IPS DF 6.9 (cell line): ENCODE results near the gene RIPOR2.

Experiments used
- DNase-seq: peaks from one replicate; pipeline ENCODE4 v3.0.0-alpha.2; 2013; ENCODE audit warnings: low read depth, low spot score
- H3K27ac ChIP-seq: one replicate; pipeline ENCODE4 v1.5.1; 2013; ENCODE audit warnings: low read length, control low read depth
- H3K27me3 ChIP-seq: 2 replicates; pipeline ENCODE4 v1.6.1; 2013; ENCODE audit warnings: mild to moderate bottlenecking, low read length; ENCODE audit not compliant: control insufficient read depth, insufficient read depth
- H3K36me3 ChIP-seq: 2 replicates; pipeline ENCODE4 v1.6.1; 2013; ENCODE audit warnings: low read length; ENCODE audit not compliant: control insufficient read depth, insufficient read depth
- H3K4me1 ChIP-seq: 2 replicates; pipeline ENCODE4 v1.6.1; 2013; ENCODE audit warnings: low read length; ENCODE audit not compliant: control insufficient read depth, insufficient read depth
- H3K4me3 ChIP-seq: 2 replicates; pipeline ENCODE4 v1.5.1; 2013; ENCODE audit warnings: mild to moderate bottlenecking, low read length
- H3K9me3 ChIP-seq: 2 replicates; pipeline ENCODE4 v1.6.1; 2013; ENCODE audit warnings: low read length, inconsistent platforms; ENCODE audit not compliant: control insufficient read depth, insufficient read depth
- WGBS: extraction: QIAGEN DNeasy Blood & Tissue Kit; methylation state at CpG from one replicate; pipeline ENCODE4 v1.1.7; 2013; ENCODE audit warnings: mixed read lengths, missing lambda C conversion rate; ENCODE audit not compliant: insufficient read length, insufficient coverage; 5-methylcytosine and 5-hydroxymethylcytosine counted together

RIPOR2 gene

DNA sequence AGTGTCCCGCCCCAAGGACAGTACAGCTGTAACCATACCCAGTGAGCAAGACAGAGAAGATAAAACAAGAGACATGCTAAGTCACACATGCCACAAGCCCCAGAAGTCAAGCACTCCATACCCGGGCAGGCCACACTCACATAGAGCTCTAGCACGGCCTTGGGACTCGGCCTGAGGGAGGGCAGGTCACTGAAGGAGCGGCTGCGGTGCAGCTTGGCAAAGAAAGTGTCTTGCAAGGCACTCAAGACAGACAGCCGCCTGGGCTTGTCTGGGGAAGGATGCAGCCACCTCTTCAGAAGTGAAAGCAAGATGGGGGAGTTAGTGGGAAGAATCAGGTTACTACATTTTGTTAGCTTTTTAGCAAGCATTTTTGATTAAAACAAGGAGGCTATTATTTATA is 88.4 kb downstream of the RIPOR2 start:
- Histone ChIP-seq H3K9me3 (no peaks in the 10 kb centered on the region), H3K27me3 (no peaks in the 10 kb centered on the region), H3K36me3 (no peaks in the 10 kb centered on the region), H3K4me3 (no peak overlapping the region), H3K4me1 (no peaks in the 10 kb centered on the region; the same call in 1 of the 2 replicates), H3K27ac (no peak overlapping the region)
- no peak for DNase-seq
- no CpG with 5 or more reads among the region's 7 CpGs for WGBS

DNA sequence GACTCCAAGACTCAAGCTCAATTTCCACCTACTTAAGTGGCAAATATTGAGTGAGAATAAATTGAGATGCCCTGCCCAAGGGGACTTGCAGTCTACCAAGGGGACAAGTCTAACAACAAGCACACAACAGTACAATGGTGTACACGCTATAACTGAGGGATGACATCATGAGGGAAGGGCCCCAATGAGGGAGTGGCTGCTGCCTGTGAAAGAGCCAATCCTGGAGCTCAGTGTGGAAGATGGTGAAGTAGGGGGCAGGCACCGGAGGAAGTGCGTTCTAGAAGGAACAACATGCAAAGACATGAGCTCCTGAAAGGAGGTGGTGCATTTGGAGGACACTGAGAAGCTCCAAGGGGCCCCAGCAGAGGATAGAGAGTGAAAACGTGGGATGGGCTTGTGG is 90.2 kb downstream of the RIPOR2 start:
- H3K9me3 ChIP-seq, result no peaks in the 10 kb centered on the region
- H3K36me3 ChIP-seq, result no peaks in the 10 kb centered on the region
- DNase-seq, result no peak
- H3K4me1 ChIP-seq, result no peaks in the 10 kb centered on the region; the same call in 1 of the 2 replicates
- H3K27ac ChIP-seq, result no peak overlapping the region
- no CpG with 5 or more reads among the region's 4 CpGs for WGBS
- no peak overlapping the region for H3K4me3 ChIP-seq
- no peaks in the 10 kb centered on the region for H3K27me3 ChIP-seq

GRCh38 chr6:24844903-24845302 is 90.9 kb downstream of the RIPOR2 start:
- Histone ChIP-seq H3K36me3 (no peaks in the 10 kb centered on the region), H3K27me3 (no peaks in the 10 kb centered on the region), H3K9me3 (no peaks in the 10 kb centered on the region), H3K4me3 (no peak overlapping the region), H3K4me1 (no peaks in the 10 kb centered on the region; the same call in 1 of the 2 replicates), H3K27ac (no peak overlapping the region)
- WGBS, result no CpG with 5 or more reads among the region's 6 CpGs
- DNase-seq, result no peak

GRCh38 chr6:24844061-24844460 is 91.7 kb downstream of the RIPOR2 start:
- Histone ChIP-seq H3K36me3 (no peaks in the 10 kb centered on the region), H3K4me1 (no peaks in the 10 kb centered on the region; the same call in 1 of the 2 replicates), H3K4me3 (no peak overlapping the region), H3K9me3 (no peaks in the 10 kb centered on the region), H3K27me3 (no peaks in the 10 kb centered on the region), H3K27ac (no peak overlapping the region)
- no CpG with 5 or more reads among the region's 1 CpG for WGBS
- no peak for DNase-seq

DNA sequence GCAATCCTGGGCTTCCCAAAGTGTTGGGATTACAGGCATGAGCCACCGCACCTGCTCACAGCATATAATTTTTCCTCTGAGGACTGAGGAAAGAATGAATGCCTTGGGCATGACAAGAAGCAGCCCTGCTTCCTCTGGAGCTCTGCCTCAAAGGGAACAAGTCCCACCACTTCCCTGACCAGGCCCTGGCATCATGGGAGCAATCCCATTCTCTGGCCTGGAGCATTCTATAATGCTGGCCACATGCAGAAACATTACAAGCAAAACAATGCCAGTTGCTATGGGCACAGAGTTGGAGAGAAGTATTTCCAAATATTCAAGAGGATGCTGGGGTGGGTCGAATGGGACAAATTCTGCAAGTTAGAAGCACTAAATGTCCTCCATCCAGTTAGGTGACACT is 95.6 kb downstream of the RIPOR2 start:
- Histone ChIP-seq H3K9me3 (no peaks in the 10 kb centered on the region), H3K27ac (no peak overlapping the region), H3K36me3 (no peaks in the 10 kb centered on the region), H3K4me3 (no peak overlapping the region), H3K27me3 (no peaks in the 10 kb centered on the region), H3K4me1 (no peaks in the 10 kb centered on the region; the same call in 1 of the 2 replicates)
- DNase-seq, result no peak
- WGBS, result no CpG with 5 or more reads among the region's 2 CpGs

DNA sequence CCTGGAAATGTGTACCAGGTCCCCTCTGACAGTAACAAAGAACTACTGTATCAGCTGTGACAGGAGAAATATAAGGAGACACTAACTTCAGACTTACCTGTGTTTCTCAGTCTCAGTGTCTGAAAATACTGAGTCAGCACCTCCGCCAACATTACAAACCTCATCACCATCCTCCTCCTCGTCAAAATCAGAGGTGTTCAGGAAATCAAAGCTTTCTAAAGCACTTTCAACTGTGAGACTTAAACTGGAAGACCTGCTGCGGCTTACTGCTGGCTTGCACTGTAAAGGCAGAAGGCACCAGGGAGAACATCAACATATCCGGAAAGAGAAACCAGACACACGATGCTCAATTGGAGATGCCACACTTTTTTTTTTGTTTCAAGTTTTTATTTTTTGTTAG is 96.8 kb downstream of the RIPOR2 start:
- Histone ChIP-seq H3K36me3 (no peaks in the 10 kb centered on the region), H3K27ac (no peak overlapping the region)
- WGBS, result no CpG with 5 or more reads among the region's 5 CpGs

DNA sequence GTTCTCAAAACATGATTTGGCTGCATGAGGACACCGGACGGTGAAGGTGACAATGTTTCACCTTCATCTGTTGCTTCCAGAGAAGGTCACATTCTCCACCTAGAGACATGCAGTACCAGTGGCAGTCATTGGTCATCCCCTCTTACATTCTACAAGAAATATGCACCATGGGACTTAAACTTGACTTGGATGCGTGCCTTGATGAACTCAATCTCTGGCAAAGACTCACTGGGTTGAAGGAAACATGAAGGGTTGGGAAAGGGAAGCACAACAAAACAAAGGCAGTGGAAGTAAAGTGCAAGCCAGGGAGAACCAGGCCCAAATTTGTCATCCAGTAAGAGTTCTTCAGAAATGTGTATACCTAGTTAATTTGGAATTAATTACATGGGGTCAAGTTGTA is 97.7 kb downstream of the RIPOR2 start:
- WGBS, result no CpG with 5 or more reads among the region's 3 CpGs
- no peak for DNase-seq
- Histone ChIP-seq H3K9me3 (no peaks in the 10 kb centered on the region), H3K36me3 (no peaks in the 10 kb centered on the region), H3K4me1 (no peaks in the 10 kb centered on the region), H3K27me3 (no peaks in the 10 kb centered on the region), H3K27ac (no peak overlapping the region), H3K4me3 (no peak overlapping the region)

More for the DNA sequence above, 96.8 kb downstream of the RIPOR2 start:
- H3K4me3 ChIP-seq, result no peak overlapping the region
- H3K4me1 ChIP-seq, result no peaks in the 10 kb centered on the region; the same call in 1 of the 2 replicates
- no peaks in the 10 kb centered on the region for H3K27me3 ChIP-seq
- DNase-seq, result no peak
- no peaks in the 10 kb centered on the region for H3K9me3 ChIP-seq

DNA sequence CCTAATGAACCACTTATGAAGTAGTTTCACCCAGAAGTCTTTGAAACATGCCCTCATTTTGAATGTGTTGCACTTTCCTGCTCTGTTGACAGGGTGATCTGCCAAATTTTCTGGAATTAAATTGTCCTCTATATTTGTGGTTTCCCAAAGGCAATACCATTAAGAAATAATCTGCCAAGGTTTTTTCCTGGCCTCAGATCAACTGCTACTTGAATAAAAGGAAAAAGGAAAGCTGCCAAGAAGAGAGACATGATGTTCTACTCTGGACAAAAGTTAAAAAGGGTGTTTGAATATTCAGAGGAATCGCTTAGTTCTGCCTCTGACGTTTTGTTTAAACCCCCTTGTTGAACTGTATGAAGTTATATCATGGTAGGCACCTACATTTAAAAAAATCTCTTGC is 99.7 kb downstream of the RIPOR2 start:
- Histone ChIP-seq H3K9me3 (no peaks in the 10 kb centered on the region), H3K27me3 (no peaks in the 10 kb centered on the region), H3K4me1 (peaks cover 2% of the 10 kb centered on the region; the same call in 1 of the 2 replicates), H3K36me3 (no peaks in the 10 kb centered on the region), H3K4me3 (no peak overlapping the region), H3K27ac (no peak overlapping the region)
- WGBS, result no CpG with 5 or more reads among the region's 2 CpGs
- DNase-seq, result no peak

- Histone ChIP-seq H3K4me3 (no peak overlapping the region), H3K4me1 (peaks cover 4% of the 10 kb centered on the region), H3K27me3 (no peaks in the 10 kb centered on the region), H3K9me3 (no peaks in the 10 kb centered on the region), H3K36me3 (no peaks in the 10 kb centered on the region), H3K27ac (no peak overlapping the region)
- WGBS, result no CpG with 5 or more reads among the region's 4 CpGs
- no peak for DNase-seq
Observed at GRCh38 chr6:24833711-24834386, 101.9 kb downstream of the RIPOR2 start.

- no peak for DNase-seq
Observed at GRCh38 chr6:24832794-24833193, 103.0 kb downstream of the RIPOR2 start.

More at GRCh38 chr6:24832794-24833193, 103.0 kb downstream of the RIPOR2 start:
- H3K9me3 ChIP-seq, result no peaks in the 10 kb centered on the region
- no CpG with 5 or more reads among the region's 1 CpG for WGBS
- H3K4me3 ChIP-seq, result no peak overlapping the region
- H3K36me3 ChIP-seq, result no peaks in the 10 kb centered on the region
- no peak overlapping the region for H3K27ac ChIP-seq
- H3K27me3 ChIP-seq, result no peaks in the 10 kb centered on the region
- H3K4me1 ChIP-seq, result peaks cover 4% of the 10 kb centered on the region
